ENCODE measurements around the gene SPATA6. TPM values are rescaled to one million over a fixed set of nuclear protein-coding genes. Genes with fewer than 3 reads are reported as not detected.
A peak's percentile ranks its signal among the peaks of the same experiment; 100 is the strongest.

The SPATA6 gene
- total RNA-seq, 4 donors from 2014 or later = 20.9 to 41.5 (median 34.0) TPM

GRCh38 chr1:48251821-48252220 is 220.2 kb downstream of the SPATA6 start:
- DNase-seq = no peak
- intact Hi-C loops (cut with DNase I) = no loop called here
- no peaks in the 10 kb centered on the region for H3K9me3 ChIP-seq
- no peaks in the 10 kb centered on the region for H3K4me1 ChIP-seq
- TF ChIP-seq POLR2A (IDR thresholded peaks at IDR 0.05) (no peak), CTCF (IDR thresholded peaks at IDR 0.05) (no peak)
- 95 to 97% methylated on average over 3 of the region's 3 CpGs for WGBS, 2 donors
- no peaks in the 10 kb centered on the region for H3K27me3 ChIP-seq
- no peak overlapping the region for H3K27ac ChIP-seq
- H3K4me3 ChIP-seq (replicated peaks in 1 of 3) = no peak overlapping the region
- H3K36me3 ChIP-seq = no peaks in the 10 kb centered on the region

GRCh38 chr1:48251323-48251722 is 220.7 kb downstream of the SPATA6 start:
- H3K27ac ChIP-seq = no peak overlapping the region
- intact Hi-C loops (cut with DNase I) = no loop called here
- H3K9me3 ChIP-seq = no peaks in the 10 kb centered on the region
- H3K4me1 ChIP-seq = no peaks in the 10 kb centered on the region
- no peak for DNase-seq
- WGBS, 2 donors = 91 to 93% methylated on average over 2 of the region's 2 CpGs
- TF ChIP-seq POLR2A (IDR thresholded peaks at IDR 0.05) (no peak), CTCF (IDR thresholded peaks at IDR 0.05) (no peak)
- H3K27me3 ChIP-seq = no peaks in the 10 kb centered on the region
- no peaks in the 10 kb centered on the region for H3K36me3 ChIP-seq
- no peak overlapping the region for H3K4me3 ChIP-seq (replicated peaks in 1 of 3)

GRCh38 chr1:48250572-48250971 is 221.4 kb downstream of the SPATA6 start:
- Histone ChIP-seq H3K9me3 (no peaks in the 10 kb centered on the region), H3K27me3 (no peaks in the 10 kb centered on the region), H3K27ac (no peak overlapping the region), H3K4me1 (no peaks in the 10 kb centered on the region), H3K4me3 (replicated peaks in 1 of 3) (no peak overlapping the region), H3K36me3 (no peaks in the 10 kb centered on the region)
- WGBS, 2 donors = 48 to 56% methylated on average over 3 of the region's 3 CpGs
- intact Hi-C loops (cut with DNase I) = no loop called here
- TF ChIP-seq POLR2A (IDR thresholded peaks at IDR 0.05) (no peak), CTCF (IDR thresholded peaks at IDR 0.05) (no peak)
- peak in 1 of 2 donors; percentile 14 for DNase-seq

- Histone ChIP-seq H3K27me3 (no peaks in the 10 kb centered on the region), H3K4me1 (no peaks in the 10 kb centered on the region), H3K36me3 (no peaks in the 10 kb centered on the region), H3K9me3 (no peaks in the 10 kb centered on the region), H3K27ac (no peak overlapping the region), H3K4me3 (replicated peaks in 1 of 3) (no peak overlapping the region)
- WGBS, 2 donors = 91 to 95% methylated on average over 3 of the region's 3 CpGs
- intact Hi-C loops (cut with DNase I) = no loop called here
- no peak for DNase-seq
- no peak for TF ChIP-seq POLR2A (IDR thresholded peaks at IDR 0.05)
- no peak for TF ChIP-seq CTCF (IDR thresholded peaks at IDR 0.05)
These were observed 222.1 kb downstream of the SPATA6 start for GRCh38 chr1:48249868-48250267.

- H3K36me3 ChIP-seq = no peaks in the 10 kb centered on the region
- intact Hi-C loops (cut with DNase I) = no loop called here
- TF ChIP-seq POLR2A (IDR thresholded peaks at IDR 0.05) (no peak), CTCF (IDR thresholded peaks at IDR 0.05) (no peak)
- H3K9me3 ChIP-seq = no peaks in the 10 kb centered on the region
- no peaks in the 10 kb centered on the region for H3K27me3 ChIP-seq
- WGBS, 2 donors = 91 to 92% methylated on average over 4 of the region's 4 CpGs
- no peaks in the 10 kb centered on the region for H3K4me1 ChIP-seq
- no peak for DNase-seq
- no peak overlapping the region for H3K27ac ChIP-seq
- H3K4me3 ChIP-seq (replicated peaks in 1 of 3) = no peak overlapping the region
These were observed 223.6 kb downstream of the SPATA6 start for GRCh38 chr1:48248356-48248755.
